DND-41 (cell line): ENCODE measurements around the gene SLC30A2.

Experiments used
- CTCF ChIP-seq: IDR thresholded peaks from 2 replicates; pipeline ENCODE4 v1.5.1; 2012; ENCODE audit warnings: borderline replicate concordance, low read length, moderate library complexity, mild to moderate bottlenecking; ENCODE audit not compliant: poor library complexity, severe bottlenecking; ENCODE audit errors: extremely low read depth
- EZH2 ChIP-seq: IDR thresholded peaks from 3 replicates; pipeline ENCODE4 v1.6.1; 2012; ENCODE audit warnings: borderline replicate concordance, low read depth, mild to moderate bottlenecking, moderate library complexity, low read length, inconsistent platforms; ENCODE audit not compliant: severe bottlenecking

GRCh38 chr1:26078286-26079177 is 32.6 kb upstream of the SLC30A2 start:
- TF ChIP-seq CTCF (no peak), EZH2 (no peak)
